SK-N-SH treated with all-trans-retinoic acid at 6 μM for 48 hours (cell line): ENCODE results near the gene FTCDNL1.

Source experiments
- CREB5 ChIP-seq: fragments of 250-450 bp; sonication (Bioruptor Pico); IDR thresholded peaks from 2 replicates; pipeline ENCODE4 v1.5.1; 2020; ENCODE audit warnings: low read depth, mild to moderate bottlenecking, moderate library complexity
- ESRRG ChIP-seq: fragments of 250-450 bp; sonication (Bioruptor Pico); IDR thresholded peaks from 2 replicates; pipeline ENCODE4 v1.6.1; 2021; ENCODE audit warnings: mild to moderate bottlenecking
- RARB ChIP-seq: fragments of 250-450 bp; sonication (Bioruptor Pico); IDR thresholded peaks from 2 replicates; pipeline ENCODE4 v1.8.0; 2021; ENCODE audit warnings: mild to moderate bottlenecking, moderate library complexity
- TOX ChIP-seq: fragments of 250-450 bp; sonication (Bioruptor Pico); IDR thresholded peaks from 2 replicates; pipeline ENCODE4 v1.8.0; 2021; ENCODE audit warnings: mild to moderate bottlenecking, moderate library complexity, borderline replicate concordance
- ZFP3 ChIP-seq: fragments of 250-450 bp; sonication (Bioruptor Pico); IDR thresholded peaks from 2 replicates; pipeline ENCODE4 v1.5.0; 2020; ENCODE audit warnings: mild to moderate bottlenecking, moderate library complexity
- ZNF8 ChIP-seq: fragments of 450-650 bp; formaldehyde crosslinking; IDR thresholded peaks from 2 replicates; pipeline ENCODE4 v1.5.0; 2020; ENCODE audit warnings: mild to moderate bottlenecking, moderate library complexity
- TF ChIP-seq, protein P1 (sequence below): fragments of 250-450 bp; sonication (Bioruptor Pico); IDR thresholded peaks from 2 replicates; pipeline ENCODE4 v1.8.0; 2020; ENCODE audit warnings: mild to moderate bottlenecking, moderate library complexity, borderline replicate concordance

DNA sequence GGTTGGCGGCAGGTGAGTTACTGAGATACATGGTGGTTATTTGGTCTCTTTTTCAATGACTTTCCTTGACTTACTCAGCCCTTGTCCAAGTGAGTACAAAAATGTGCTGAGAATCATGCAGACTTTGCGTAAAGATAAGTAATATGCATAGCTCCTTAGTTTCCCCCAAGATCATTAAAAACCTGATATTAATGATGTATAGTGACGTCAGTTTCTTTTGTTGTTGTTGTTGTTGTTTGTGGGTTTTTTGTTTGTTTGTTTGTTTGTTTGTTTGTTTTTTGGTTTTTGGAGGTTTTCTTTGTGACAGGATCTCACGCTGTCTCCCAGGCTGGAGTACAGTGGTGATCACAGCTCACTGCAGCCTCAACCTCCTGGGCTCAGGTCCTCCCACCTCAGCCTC, 14.9 kb upstream of the FTCDNL1 start:
- TF ChIP-seq ZNF8 (CRISPR knock-in tag) (no peak), RARB (CRISPR knock-in tag) (no peak), ZFP3 (CRISPR knock-in tag) (no peak), CREB5 (CRISPR knock-in tag) (no peak), ESRRG (CRISPR knock-in tag) (no peak), TOX (no peak)
- TF ChIP-seq, protein P1, sequence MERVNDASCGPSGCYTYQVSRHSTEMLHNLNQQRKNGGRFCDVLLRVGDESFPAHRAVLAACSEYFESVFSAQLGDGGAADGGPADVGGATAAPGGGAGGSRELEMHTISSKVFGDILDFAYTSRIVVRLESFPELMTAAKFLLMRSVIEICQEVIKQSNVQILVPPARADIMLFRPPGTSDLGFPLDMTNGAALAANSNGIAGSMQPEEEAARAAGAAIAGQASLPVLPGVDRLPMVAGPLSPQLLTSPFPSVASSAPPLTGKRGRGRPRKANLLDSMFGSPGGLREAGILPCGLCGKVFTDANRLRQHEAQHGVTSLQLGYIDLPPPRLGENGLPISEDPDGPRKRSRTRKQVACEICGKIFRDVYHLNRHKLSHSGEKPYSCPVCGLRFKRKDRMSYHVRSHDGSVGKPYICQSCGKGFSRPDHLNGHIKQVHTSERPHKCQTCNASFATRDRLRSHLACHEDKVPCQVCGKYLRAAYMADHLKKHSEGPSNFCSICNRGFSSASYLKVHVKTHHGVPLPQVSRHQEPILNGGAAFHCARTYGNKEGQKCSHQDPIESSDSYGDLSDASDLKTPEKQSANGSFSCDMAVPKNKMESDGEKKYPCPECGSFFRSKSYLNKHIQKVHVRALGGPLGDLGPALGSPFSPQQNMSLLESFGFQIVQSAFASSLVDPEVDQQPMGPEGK (CRISPR knock-in tag): no peak
